Mucosa of rectum (tissue), 2 donors: ENCODE measurements around the gene NFATC1.
"Not testable (repeated sequence)": the region's sequence is repeated elsewhere in the genome, so short reads cannot be mapped to it uniquely, and the experiment has no call there.

Experiments used
- H3K27ac ChIP-seq, 2 donors: one replicate each; pipeline ENCODE4 v1.7.0; 2013; ENCODE audit warnings: inconsistent platforms in 2 of 2, low read depth in 2 of 2, low read length in 2 of 2
- H3K27me3 ChIP-seq, 2 donors: one replicate each; pipeline ENCODE4 v1.7.0; 2013; ENCODE audit warnings: low read length in 2 of 2; ENCODE audit not compliant: control insufficient read depth in 2 of 2, insufficient read depth in 2 of 2
- H3K36me3 ChIP-seq, 2 donors: one replicate each; pipeline ENCODE4 v1.7.0; 2013; ENCODE audit warnings: low read length in 2 of 2; ENCODE audit not compliant: control insufficient read depth in 2 of 2, insufficient read depth in 2 of 2
- H3K4me1 ChIP-seq, 2 donors: one replicate each; pipeline ENCODE4 v1.7.0; 2013; ENCODE audit warnings: low read length in 2 of 2, mild to moderate bottlenecking in 1 of 2; ENCODE audit not compliant: control insufficient read depth in 2 of 2, insufficient read depth in 2 of 2
- H3K4me3 ChIP-seq, 2 donors: one replicate each; pipeline ENCODE4 v1.7.0; 2013; ENCODE audit warnings: low read length in 2 of 2
- H3K9ac ChIP-seq, 2 donors: one replicate each; pipeline ENCODE4 v1.7.0; 2013; ENCODE audit warnings: low read length in 2 of 2, low read depth in 1 of 2, mild to moderate bottlenecking in 1 of 2
- H3K9me3 ChIP-seq, 2 donors: one replicate each; pipeline ENCODE4 v1.7.0; 2013; ENCODE audit warnings: low read length in 2 of 2; ENCODE audit not compliant: control insufficient read depth in 2 of 2
- donor health status: healthy.
- donor health status: Normal muscosa, but diverticular disease.

Gene NFATC1

GRCh38 chr18:79483393-79483792 is 87.7 kb downstream of the NFATC1 start:
- H3K9ac ChIP-seq, H3K27me3 ChIP-seq, H3K4me1 ChIP-seq: not testable (repeated sequence)

GRCh38 chr18:79483971-79484491 is 88.3 kb downstream of the NFATC1 start:
- Histone ChIP-seq H3K27me3 (no peaks in the 10 kb centered on the region), H3K9ac (no peak overlapping the region), H3K36me3 (no peaks in the 10 kb centered on the region), H3K4me3 (no peak overlapping the region), H3K9me3 (no peaks in the 10 kb centered on the region), H3K27ac (no peak overlapping the region), H3K4me1 (no peaks in the 10 kb centered on the region)

More at GRCh38 chr18:79483393-79483792, 87.7 kb downstream of the NFATC1 start:
- not testable (repeated sequence) for H3K27ac ChIP-seq, H3K9me3 ChIP-seq, H3K36me3 ChIP-seq, H3K4me3 ChIP-seq

- Histone ChIP-seq H3K9ac (no peak overlapping the region), H3K4me1 (no peaks in the 10 kb centered on the region), H3K27me3 (no peaks in the 10 kb centered on the region), H3K27ac (peak overlapping the region in 1 of 2 donors; percentile 38), H3K4me3 (no peak overlapping the region), H3K9me3 (no peaks in the 10 kb centered on the region), H3K36me3 (no peaks in the 10 kb centered on the region)
These were observed 89.2 kb downstream of the NFATC1 start for GRCh38 chr18:79484661-79485621.

GRCh38 chr18:79485788-79486355 is 90.1 kb downstream of the NFATC1 start:
- H3K4me3 ChIP-seq, result no peak overlapping the region

GRCh38 chr18:79486356-79487182 is 90.8 kb downstream of the NFATC1 start:
- Histone ChIP-seq H3K36me3 (no peaks in the 10 kb centered on the region), H3K27ac (no peak overlapping the region), H3K9ac (no peak overlapping the region), H3K4me1 (no peaks in the 10 kb centered on the region), H3K27me3 (no peaks in the 10 kb centered on the region), H3K4me3 (no peak overlapping the region), H3K9me3 (no peaks in the 10 kb centered on the region)

More at GRCh38 chr18:79485788-79486355, 90.1 kb downstream of the NFATC1 start:
- Histone ChIP-seq H3K36me3 (no peaks in the 10 kb centered on the region), H3K4me1 (no peaks in the 10 kb centered on the region), H3K9me3 (no peaks in the 10 kb centered on the region), H3K27ac (no peak overlapping the region), H3K27me3 (no peaks in the 10 kb centered on the region), H3K9ac (no peak overlapping the region)

GRCh38 chr18:79487183-79487800 is 91.6 kb downstream of the NFATC1 start:
- Histone ChIP-seq H3K27ac (no peak overlapping the region), H3K4me1 (no peaks in the 10 kb centered on the region), H3K9me3 (no peaks in the 10 kb centered on the region), H3K9ac (no peak overlapping the region), H3K27me3 (no peaks in the 10 kb centered on the region), H3K36me3 (no peaks in the 10 kb centered on the region), H3K4me3 (no peak overlapping the region)

- no peak overlapping the region for H3K27ac ChIP-seq
- H3K4me1 ChIP-seq, result no peaks in the 10 kb centered on the region
- no peaks in the 10 kb centered on the region for H3K27me3 ChIP-seq
- no peaks in the 10 kb centered on the region for H3K9me3 ChIP-seq
- H3K9ac ChIP-seq, result no peak overlapping the region
- no peak overlapping the region for H3K4me3 ChIP-seq
- no peaks in the 10 kb centered on the region for H3K36me3 ChIP-seq
These were observed 92.1 kb downstream of the NFATC1 start for GRCh38 chr18:79487801-79488201.

- no peak overlapping the region for H3K27ac ChIP-seq
- H3K27me3 ChIP-seq, result no peaks in the 10 kb centered on the region
- no peaks in the 10 kb centered on the region for H3K9me3 ChIP-seq
- no peak overlapping the region for H3K9ac ChIP-seq
- no peaks in the 10 kb centered on the region for H3K4me1 ChIP-seq
- H3K4me3 ChIP-seq, result no peak overlapping the region
- no peaks in the 10 kb centered on the region for H3K36me3 ChIP-seq
These were observed 92.8 kb downstream of the NFATC1 start for GRCh38 chr18:79488311-79489050.
